Tibial nerve (tissue), 4 donors: ENCODE measurements around the gene ISCA2.

Source experiments
- CTCF ChIP-seq, 5 experiments: fragments of 200-600 bp in 3 of 5; fragments of 450-650 bp in 2 of 5; sonication (generic) in 3 of 5; IDR thresholded peaks; one replicate each; pipeline ENCODE4 v1.5.1; 2016 to 2019; ENCODE audit warnings: antibody characterized with exemption in 5 of 5, mild to moderate bottlenecking in 3 of 5, moderate library complexity in 2 of 5
- EP300 ChIP-seq, 2 donors: sonication (generic); formaldehyde crosslinking; IDR thresholded peaks; one replicate each; pipeline ENCODE4 v1.6.1; 2017; ENCODE audit warnings: antibody characterized with exemption in 2 of 2, mild to moderate bottlenecking in 1 of 2
- POLR2A ChIP-seq, 2 donors: fragments of 450-650 bp; IDR thresholded peaks; one replicate each; pipeline ENCODE4 v1.6.1; 2017; ENCODE audit warnings: antibody characterized with exemption in 2 of 2, mild to moderate bottlenecking in 2 of 2, moderate library complexity in 2 of 2

- TF ChIP-seq EP300 (IDR thresholded peaks at IDR 0.05) (no peak), CTCF (IDR thresholded peaks at IDR 0.05) (no peak), POLR2A (IDR thresholded peaks at IDR 0.05) (no peak)
These were observed 30.6 kb upstream of the ISCA2 start for GRCh38 chr14:74462993-74463392.
